Measurements from ENCODE around the gene CNTN4. TPM values are rescaled to one million over a fixed set of nuclear protein-coding genes. Genes with fewer than 3 reads are reported as not detected.

CNTN4 gene
- total and polyA plus RNA-seq, 2 of the 8 experiments (the other 6 are each of a cell fraction or from before 2014, with no cell fraction given) = 0.41 to 2.2 TPM

DNA sequence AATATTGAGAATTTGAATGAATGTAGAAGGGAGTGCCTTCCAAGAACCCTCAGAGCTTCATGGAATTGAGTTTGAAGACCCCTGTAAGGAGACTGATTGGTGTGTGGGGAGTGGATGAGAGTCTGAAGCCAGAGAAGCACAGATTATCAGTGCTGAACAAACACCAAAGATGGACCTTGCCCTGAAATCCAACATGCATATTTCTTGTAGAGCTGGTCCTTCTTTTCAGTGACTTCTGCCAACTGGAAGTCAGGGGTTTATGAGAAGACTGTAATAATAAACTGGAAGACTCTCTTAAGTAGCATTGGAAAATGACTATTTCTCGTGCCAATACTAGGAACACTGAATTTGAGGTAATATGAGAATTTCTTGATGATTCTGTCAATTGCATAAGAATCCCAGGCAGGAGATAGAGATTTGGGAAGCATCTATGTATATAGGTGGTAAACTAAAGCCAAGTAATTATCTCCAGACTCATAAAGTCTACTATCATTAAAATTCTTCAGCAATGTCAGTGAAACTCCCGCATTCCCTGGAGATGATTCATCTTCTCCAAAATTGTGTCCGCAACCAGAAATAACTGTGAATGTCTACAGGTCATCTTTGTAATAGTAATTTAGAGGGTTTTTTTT is 797.8 kb downstream of the CNTN4 start:
- Histone ChIP-seq H3K4ac (replicated peaks; ENCODE audit: insufficient read length, low read depth, low read length) (no peak overlapping the region), H3K27me3 (replicated peaks in 1 of 4; ENCODE audit: control insufficient read depth in 3 of 4, extremely low read depth in 1 of 4, insufficient read depth in 3 of 4, low read length in 3 of 4) (no peaks in the 10 kb centered on the region), H4K91ac (replicated peaks; ENCODE audit: insufficient read length, low read length) (no peak overlapping the region), H3K9me3 (ENCODE audit: insufficient read depth in 2 of 2, low read depth in 1 of 2, low read length in 1 of 2) (no peaks in the 10 kb centered on the region), H3K56ac (replicated peaks; ENCODE audit: insufficient read length, low read depth, low read length) (no peak overlapping the region), H3K23me2 (ENCODE audit: low read depth, low read length) (no peaks in the 10 kb centered on the region), H3K4me3 (ENCODE audit: extremely low read depth in 1 of 4, insufficient read depth in 2 of 4, low read depth in 3 of 4, low read length in 4 of 4) (no peak overlapping the region), H2AFZ (ENCODE audit: low read length) (no peak overlapping the region), H4K5ac (ENCODE audit: insufficient read length, low read depth, low read length) (no peak overlapping the region), H3K27ac (ENCODE audit: low read depth, low read length) (no peak overlapping the region), H3K79me1 (ENCODE audit: low read depth, low read length) (no peaks in the 10 kb centered on the region), H2AK5ac (ENCODE audit: low read depth, low read length) (no peak overlapping the region), H2BK15ac (ENCODE audit: low read length) (no peak overlapping the region), H2BK12ac (ENCODE audit: low read depth, low read length) (no peak overlapping the region), H3K4me2 (ENCODE audit: insufficient read depth in 1 of 2, low read depth in 2 of 2, low read length in 2 of 2) (no peak overlapping the region), H2BK120ac (replicated peaks; ENCODE audit: low read depth, low read length) (no peak overlapping the region), H2BK20ac (ENCODE audit: low read length) (no peak overlapping the region), H3K23ac (ENCODE audit: insufficient read length) (no peak overlapping the region), H3K79me2 (ENCODE audit: control insufficient read depth in 1 of 2, insufficient read depth in 2 of 2, low read length in 2 of 2) (no peaks in the 10 kb centered on the region), H3K36me3 (ENCODE audit: control insufficient read depth in 2 of 4, insufficient read depth in 4 of 4, low read length in 3 of 4) (no peaks in the 10 kb centered on the region), H3K9ac (replicated peaks in 1 of 4; ENCODE audit: extremely low read depth in 1 of 4, low read depth in 3 of 4, low read length in 3 of 4) (no peak overlapping the region), H3K14ac (ENCODE audit: insufficient read length) (no peak overlapping the region), H4K8ac (ENCODE audit: extremely low read depth, insufficient read depth, low read length) (no peak overlapping the region), H2BK5ac (ENCODE audit: low read depth, low read length) (no peak overlapping the region), H3K18ac (ENCODE audit: extremely low read depth, low read length) (no peak overlapping the region), H3K4me1 (replicated peaks in 1 of 4; ENCODE audit: control insufficient read depth in 3 of 4, insufficient read depth in 4 of 4, low read length in 3 of 4) (peaks cover 0 to 10% (median 3%) of the 10 kb centered on the region in 4 experiments; a peak in 3 of 7 replicates), H4K20me1 (replicated peaks in 1 of 2; ENCODE audit: control insufficient read depth in 1 of 2, insufficient read depth in 2 of 2, low read length in 2 of 2) (no peaks in the 10 kb centered on the region)
- DNase-seq (ENCODE audit: low read depth in 1 of 2, low spot score in 2 of 2) (no peak), FAIRE-seq (no peak)
- ChIA-PET CTCF (ENCODE audit: partially characterized antibody) (no interaction called here), POLR2A (ENCODE audit: partially characterized antibody) (no interaction called here)
- WGBS, 2 experiments (ENCODE audit: extremely low coverage in 1 of 2, insufficient coverage in 1 of 2, insufficient read length in 1 of 2, insufficient replicate concordance in 2 of 2, low coverage in 1 of 2, low lambda C conversion rate in 2 of 2, missing lambda C conversion rate in 1 of 2) = 92% methylated on average over 3 of the region's 3 CpGs; no CpG with 5 or more reads in 1 of the 2 experiments
- TF ChIP-seq HDAC6 (IDR thresholded peaks at IDR 0.05; ENCODE audit: low read depth, low read length) (no peak), TAF1 (IDR thresholded peaks at IDR 0.05; ENCODE audit: low read depth, low read length) (no peak), ASH2L (IDR thresholded peaks at IDR 0.05; ENCODE audit: low read length) (no peak), RBBP5 (IDR thresholded peaks at IDR 0.05; ENCODE audit: borderline replicate concordance, low read depth, low read length) (no peak), SUZ12 (IDR thresholded peaks at IDR 0.05; ENCODE audit: low read length) (no peak), NANOG (IDR thresholded peaks at IDR 0.05; ENCODE audit: insufficient read depth, low read depth, low read length, poor library complexity, severe bottlenecking) (no peak), SIN3A (conservative IDR thresholded peaks at IDR 0.05 in 1 of 2, IDR thresholded peaks at IDR 0.05 in 1 of 2; ENCODE audit: low read depth in 1 of 2, low read length in 2 of 2) (no peak), RFX5 (IDR thresholded peaks at IDR 0.05; ENCODE audit: borderline replicate concordance, low read depth, low read length) (no peak)
- TF ChIP-seq, protein P1, sequence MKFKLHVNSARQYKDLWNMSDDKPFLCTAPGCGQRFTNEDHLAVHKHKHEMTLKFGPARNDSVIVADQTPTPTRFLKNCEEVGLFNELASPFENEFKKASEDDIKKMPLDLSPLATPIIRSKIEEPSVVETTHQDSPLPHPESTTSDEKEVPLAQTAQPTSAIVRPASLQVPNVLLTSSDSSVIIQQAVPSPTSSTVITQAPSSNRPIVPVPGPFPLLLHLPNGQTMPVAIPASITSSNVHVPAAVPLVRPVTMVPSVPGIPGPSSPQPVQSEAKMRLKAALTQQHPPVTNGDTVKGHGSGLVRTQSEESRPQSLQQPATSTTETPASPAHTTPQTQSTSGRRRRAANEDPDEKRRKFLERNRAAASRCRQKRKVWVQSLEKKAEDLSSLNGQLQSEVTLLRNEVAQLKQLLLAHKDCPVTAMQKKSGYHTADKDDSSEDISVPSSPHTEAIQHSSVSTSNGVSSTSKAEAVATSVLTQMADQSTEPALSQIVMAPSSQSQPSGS (IDR thresholded peaks at IDR 0.05; ENCODE audit: low read length) = no peak
- TF ChIP-seq, protein P2, sequence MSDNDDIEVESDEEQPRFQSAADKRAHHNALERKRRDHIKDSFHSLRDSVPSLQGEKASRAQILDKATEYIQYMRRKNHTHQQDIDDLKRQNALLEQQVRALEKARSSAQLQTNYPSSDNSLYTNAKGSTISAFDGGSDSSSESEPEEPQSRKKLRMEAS (IDR thresholded peaks at IDR 0.05) = no peak
